IPS DF 4.7 (cell line): Measurements from ENCODE around the gene DIAPH3.
A peak's percentile ranks its signal among the peaks of the same experiment; 100 is the strongest.

Experiments used
- DNase-seq: peaks from one replicate; pipeline ENCODE4 v3.0.0-alpha.2; 2013; ENCODE audit warnings: low spot score; ENCODE audit errors: extremely low read depth

DIAPH3 gene

DNA sequence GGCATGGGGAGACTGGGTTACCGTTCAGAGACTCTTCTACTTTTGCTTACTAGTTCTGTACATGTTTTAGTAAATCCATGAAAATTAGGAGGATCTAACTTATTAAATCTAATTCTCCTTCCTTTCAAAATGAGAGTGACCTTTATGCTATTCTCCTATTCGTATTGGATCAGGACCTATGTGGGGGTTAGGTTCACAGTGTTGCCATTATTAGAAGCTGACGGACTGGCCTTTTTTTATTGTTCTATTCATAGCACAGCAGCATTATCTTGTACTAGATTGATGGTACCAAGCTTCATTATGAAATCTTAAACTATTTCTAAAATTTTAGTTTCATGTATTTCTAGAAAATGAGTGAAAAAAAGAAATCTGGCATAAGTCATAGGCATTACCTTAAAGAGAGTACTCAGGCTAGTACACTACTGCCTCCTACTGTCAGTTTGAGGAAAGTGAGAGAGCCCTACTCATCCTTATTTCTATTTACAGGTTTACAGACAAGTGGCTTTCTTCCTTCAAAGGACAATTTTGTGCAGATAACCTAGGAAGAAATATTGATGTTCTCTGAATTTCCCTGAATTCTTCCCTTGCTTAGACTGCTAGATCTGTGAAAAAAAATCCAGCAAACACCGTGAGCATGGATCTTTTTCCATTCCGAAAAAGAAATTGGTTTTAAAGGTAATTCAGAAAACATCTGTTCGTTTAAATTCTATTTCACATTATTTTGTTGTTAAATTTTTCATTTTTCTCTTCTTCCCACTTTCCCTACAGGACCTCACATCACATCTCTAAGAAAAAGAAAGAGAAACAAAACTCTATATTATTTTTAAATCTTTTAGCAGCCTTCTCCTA lies 485.5 kb downstream of the DIAPH3 start:
- DNase-seq = no peak

DNA sequence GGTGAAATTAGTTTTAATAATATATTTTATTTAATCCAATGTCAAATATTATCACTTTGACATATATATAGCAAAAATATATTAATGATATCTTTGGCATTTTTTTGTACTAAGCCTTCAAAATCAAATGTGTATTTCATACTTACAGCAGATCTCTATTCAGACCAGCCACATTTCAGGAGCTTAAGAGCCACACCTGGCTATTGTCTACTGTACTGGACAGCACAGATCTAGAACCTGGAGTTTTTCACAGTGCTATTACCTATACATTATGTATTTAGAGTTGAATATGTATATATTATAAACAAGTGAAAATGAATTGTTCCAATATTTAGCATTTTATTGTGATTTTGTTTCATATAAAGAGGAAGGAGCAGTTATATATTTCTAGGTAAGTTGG lies 486.3 kb downstream of the DIAPH3 start:
- DNase-seq = no peak

DNA sequence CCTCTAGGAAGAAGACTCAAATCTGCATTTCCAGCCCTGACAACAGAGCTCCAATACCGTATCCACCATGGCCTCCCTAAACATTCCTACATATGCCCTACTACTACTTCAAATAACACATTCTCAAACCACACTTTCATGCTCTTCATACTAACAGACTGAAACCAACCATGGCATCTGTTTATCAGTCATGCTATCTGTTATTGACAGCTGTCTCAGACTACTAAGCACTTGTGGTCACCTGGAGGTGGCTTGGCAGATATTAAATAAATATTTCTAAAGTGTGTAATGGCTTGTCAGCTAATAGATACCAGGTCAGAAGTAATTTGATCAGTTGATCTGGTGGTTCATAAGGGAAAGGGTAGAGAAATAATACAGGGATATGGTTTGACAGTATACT lies 489.1 kb downstream of the DIAPH3 start:
- DNase-seq = no peak

DNA sequence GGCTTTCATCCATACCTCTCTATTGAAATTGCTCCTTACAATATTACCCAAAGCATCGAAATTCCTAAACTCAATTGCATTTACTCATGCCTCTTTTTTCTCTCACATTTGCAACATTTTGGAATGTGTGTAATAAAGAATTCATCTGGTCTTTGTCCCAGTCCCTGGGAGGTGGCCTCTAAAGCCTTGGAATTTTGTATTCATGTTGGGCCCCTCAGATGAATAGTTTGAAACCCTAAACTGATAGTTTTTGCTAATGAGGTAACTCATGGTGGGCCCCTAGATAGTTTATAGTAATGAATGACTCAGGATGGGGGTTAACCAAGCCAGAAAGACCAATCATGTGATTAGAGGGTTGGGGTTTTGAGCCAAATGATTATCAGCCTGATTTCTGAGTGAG lies 490.4 kb downstream of the DIAPH3 start:
- DNase-seq = no peak

DNA sequence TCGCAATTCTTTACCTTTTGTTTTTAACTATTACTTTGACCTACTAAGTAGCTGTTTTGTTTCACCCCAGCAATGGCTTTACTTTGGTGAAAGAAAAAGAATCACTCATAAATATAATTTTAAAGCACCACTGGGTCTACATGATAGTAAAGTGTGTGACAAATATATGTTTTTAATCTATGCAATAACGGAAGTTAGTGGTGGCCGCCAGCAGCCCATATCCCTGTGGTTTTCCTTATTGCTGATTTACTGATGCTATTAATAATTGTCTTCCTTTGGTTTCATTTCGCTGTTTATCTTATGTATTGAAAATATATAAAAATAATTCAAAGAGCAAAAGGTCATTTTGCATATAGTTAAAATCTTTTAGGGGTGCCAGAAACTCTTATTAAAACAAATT lies 491.3 kb downstream of the DIAPH3 start:
- DNase-seq = no peak

DNA sequence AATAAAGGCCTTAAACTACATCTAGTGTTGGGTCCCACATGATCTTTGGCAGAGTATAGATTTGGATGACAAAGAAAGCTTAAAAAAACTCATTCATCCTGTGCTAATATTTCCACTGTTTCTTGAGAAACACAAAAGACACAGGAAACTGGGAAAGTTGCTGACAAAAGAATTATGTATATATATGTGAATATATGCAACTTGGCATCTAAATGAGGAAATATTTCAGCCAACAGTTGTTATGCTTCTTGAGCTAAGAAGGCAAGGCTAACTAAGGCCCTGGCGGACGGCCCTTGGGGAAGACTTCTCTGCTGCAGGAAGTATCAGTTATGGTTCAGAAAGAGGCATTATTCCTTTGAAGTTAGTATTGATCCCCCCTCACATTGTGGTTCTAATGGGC lies 491.8 kb downstream of the DIAPH3 start:
- no peak for DNase-seq

DNA sequence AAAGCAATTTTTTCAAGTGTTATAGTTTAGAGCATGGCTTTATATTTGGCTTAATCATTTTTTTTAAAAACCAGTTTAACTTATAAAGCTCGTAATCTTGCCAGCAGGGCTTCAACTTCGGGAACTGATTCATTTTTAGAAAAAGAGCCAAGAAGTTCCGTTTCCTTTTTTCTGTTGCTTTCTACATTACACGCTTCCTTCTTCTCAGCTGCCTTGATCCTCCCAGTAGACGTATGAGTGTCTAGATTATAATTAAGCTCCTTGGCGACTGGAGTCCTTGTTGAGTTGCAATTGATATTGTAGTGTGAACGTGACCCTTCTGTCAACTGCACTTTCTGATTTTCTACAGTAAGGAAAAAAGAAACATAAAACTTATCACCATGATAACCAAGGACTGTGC lies 497.2 kb downstream of the DIAPH3 start:
- DNase-seq = no peak

DNA sequence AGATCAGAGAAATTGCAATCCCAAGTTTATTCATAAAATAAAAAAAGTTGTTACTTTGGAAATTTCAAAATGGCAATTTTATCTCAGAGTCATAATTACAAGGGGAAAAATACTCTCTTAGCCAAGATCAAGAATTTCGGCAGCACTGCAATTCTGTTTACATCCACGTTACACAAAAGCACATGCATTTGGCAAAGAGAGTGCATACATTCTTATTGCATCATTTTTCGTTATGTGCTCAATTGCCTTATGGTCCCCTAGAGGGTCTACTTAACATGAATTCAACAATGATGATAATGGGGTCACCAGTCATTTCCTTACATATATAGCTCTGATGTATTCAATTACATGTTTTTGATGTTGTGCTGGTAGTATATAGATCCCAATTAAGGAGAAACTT lies 498.0 kb downstream of the DIAPH3 start:
- DNase-seq = no peak

DNA sequence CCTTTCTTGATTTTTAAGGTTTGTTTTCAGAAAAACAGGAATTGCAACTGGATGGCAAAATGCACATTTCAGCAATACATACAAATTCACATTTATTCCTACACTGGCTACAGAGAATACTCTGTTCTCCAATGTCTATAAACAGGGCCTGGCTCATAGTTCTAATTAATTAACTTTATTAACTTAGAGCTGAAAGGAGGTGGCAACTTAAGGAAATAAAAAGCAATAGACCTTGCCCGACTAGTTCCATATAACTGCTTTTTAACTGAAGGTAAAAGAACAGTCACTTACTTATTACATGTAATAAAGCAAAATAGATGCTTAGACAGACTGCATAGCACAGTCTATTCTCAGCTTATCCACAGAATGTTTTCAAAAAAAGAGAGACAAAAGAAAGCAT lies 498.5 kb downstream of the DIAPH3 start:
- DNase-seq = no peak

DNA sequence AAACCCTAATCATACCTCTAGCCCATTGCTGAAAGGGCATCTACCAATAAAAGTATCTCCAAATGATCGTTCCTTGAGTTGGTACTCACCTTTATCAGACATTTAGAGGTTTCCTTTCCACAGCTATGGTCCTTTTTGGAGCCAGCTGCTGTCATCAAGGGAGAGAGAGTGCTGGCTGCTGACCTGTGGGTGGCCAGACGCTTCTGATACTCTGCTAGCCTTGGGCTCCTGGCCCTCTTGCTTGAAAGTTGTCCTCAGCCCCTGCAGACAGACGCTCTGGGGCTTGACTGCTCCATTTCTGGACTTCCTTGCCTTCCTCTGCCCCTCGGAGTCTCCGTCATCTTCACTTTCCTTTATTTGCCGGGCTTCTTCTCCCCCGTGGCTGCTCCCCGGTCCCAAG lies 499.1 kb downstream of the DIAPH3 start:
- no peak for DNase-seq

DNA sequence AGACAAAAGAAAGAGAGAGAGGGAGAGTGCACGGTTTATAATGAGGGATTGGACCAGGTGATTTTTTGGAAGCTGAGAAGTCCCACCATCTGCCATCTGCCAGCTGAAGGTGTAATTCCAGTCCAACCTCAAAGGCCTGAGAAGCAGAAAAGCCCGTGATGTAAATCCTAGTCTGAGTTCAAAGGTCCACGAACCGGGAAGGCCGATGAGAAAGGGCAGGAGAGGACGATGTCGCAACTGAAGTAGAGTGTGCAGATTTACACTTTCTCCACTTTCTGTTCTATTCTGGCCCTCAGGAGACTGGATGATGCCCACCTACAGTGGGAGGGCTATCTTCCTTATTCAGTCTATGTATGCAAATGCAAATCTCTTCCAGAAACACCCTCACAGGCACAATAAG lies 500.0 kb downstream of the DIAPH3 start:
- no peak for DNase-seq

DNA sequence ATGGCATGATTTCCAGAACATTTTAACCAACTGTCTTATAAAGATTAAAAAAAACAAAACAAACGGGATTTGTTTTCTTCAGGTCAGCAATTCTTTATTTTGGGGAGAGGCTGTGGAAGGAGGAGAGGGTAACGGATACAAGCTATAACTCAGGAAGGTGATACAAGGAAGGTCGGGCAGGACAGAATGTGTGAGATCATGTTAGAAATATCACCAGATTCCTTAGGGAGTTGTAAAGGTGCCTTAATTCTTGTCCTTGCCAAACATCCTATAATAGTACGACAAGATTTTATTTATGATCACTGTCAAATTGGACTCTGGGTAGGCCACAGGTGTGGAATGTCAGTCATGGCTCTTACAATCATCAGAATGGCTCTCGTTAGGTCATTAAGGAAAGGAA lies 503.1 kb downstream of the DIAPH3 start:
- DNase-seq = no peak

DNA sequence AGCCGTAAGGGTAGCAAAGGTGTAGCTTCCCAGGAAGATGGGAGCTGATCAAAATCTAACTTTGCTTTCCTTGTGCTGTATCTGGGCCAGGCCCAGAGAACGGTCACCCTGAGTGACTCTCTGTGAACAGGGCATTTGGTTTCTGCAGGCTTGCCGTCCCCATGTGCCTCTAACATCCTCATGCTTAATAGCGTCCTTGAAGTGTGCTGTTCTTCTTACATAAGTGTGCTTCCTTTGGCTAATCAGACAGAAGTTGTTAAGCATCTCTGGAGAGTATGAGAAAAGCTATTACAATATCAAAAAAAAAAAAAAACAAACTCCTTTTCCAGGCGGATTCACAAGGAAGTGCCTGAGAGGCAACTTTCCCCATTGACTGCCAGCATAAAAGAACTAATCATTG lies 503.7 kb downstream of the DIAPH3 start:
- no peak for DNase-seq

DNA sequence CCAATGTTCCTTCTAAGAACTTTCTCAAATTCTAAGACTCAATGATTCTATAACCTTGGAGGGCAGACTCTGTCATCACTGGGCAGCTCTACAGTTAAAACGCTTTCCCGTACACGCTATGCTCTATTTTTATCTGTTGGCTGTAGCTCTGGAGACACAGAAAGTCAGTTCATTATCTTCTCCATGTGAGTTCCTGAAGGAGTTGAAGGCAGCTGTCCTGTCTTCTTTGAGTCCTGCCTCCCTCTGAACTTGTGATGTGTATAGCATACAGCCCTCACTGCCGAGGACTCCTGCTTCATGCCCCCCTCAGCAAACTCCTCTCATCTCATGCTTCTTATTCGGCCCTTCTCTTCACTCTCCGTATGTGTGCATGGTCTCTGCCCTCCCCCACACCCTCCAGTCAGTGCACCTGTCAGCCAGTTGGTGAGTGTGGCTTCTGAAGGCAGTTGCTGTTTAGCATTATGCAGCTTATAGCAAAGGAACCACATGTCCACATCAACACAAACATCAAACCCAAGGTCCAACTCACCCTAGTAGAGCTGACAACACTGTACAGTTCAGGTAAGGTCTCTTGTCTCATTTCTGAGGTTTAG lies 504.9 kb downstream of the DIAPH3 start:
- DNase-seq = no peak

DNA sequence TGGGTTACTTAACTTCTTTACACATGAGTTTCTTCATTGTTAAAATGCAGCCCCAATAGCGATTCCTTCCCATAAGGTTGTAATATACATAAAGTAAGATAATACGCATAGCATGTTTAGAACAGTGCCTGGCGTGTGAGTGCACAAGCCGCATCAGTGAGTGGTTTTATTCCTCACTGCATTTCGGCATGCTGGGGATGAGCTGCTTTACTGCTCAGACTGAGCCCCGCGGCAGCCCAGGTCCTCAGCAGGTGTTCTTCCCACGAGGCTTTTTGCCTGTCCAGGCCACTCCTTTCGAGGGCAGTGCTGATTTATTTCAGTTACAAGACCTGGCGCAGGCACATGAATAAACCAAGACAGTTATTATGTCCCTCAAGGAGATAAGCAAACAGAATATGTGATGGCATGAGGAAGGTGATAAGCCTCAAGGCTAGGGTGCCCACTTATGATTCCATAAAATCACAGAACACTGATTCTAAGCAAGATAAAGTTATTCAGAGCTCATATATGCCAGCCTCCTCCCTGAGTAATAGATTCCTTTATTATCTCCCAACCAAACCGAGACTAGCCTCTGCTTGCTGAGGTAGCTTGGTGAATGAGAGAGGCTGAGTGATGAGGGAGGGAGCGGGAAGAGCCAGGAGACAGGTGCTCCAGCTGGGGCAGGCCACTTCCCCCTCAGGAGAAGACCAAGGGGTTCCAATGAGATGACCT lies 505.5 kb downstream of the DIAPH3 start:
- no peak for DNase-seq

DNA sequence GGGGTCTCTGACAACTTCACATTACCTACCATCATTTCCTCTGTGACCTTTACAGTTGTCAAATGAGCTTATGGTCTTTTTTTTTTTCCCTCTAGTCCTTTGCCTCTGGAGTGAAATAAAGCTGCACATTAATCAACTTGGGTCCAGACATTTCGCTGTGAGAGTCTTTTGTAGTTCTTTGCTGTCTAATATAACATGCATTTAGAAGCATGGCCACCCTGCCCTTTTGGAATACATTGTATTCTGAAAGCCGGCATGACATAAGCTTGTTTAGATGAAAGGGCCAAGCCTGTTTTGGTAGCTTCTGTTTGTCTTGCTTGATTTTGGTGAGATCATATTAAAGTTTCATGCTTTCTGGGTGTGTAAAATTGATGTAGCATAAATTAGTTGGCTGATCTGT lies 509.8 kb downstream of the DIAPH3 start:
- no peak for DNase-seq

DNA sequence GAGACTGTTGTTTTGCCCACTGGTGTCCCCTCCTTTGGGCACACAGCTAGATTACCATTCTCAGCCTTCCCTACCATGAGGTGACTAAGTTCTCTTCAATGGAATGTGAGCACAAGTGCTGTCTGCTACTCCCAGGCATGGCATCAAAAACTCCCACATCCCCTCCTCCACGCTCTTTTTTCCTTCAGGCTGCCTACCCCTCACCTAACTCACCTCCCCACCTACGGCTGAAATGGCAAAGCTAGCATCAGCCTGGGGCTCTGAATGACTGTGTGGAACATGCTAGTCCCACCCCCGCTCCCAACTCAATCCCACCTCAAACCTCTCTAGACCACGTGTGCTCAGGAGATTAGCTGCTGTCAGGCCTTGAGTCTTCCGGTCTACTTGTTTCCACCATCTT lies 512.2 kb downstream of the DIAPH3 start:
- DNase-seq = no peak

DNA sequence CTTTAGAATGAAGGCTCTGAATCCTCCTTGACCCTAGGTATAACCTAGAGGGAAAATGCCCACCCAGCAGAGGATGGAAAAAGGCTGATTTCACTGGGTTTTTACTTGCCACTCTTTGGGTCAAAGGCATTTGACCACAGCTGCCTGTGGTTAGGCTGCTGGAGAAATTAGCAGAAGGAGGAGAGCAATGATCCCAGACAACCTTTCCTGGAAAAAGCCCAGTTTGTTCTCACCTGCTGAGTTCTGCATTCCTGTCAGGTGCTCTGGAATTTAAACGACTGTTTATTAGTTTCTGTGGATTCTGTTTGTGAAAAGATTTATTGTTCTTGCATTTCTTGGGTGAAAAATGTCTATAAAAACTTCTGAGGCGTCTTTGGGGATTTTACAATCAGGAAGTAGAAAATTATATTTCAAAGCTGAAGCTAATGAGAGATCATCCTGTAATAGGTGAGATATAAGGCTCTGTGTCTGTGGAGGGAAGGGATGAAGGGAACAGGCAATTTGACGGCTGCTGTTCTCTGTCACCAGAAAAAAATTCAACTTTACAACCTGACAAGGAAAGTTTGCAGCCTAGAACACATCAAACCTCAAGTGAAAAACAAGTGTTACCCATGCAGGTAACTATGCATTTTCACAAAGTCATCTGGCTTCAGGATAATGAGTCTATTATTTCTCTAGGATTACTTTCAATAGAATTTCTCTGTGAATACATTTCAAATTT lies 519.7 kb downstream of the DIAPH3 start:
- DNase-seq = no peak

DNA sequence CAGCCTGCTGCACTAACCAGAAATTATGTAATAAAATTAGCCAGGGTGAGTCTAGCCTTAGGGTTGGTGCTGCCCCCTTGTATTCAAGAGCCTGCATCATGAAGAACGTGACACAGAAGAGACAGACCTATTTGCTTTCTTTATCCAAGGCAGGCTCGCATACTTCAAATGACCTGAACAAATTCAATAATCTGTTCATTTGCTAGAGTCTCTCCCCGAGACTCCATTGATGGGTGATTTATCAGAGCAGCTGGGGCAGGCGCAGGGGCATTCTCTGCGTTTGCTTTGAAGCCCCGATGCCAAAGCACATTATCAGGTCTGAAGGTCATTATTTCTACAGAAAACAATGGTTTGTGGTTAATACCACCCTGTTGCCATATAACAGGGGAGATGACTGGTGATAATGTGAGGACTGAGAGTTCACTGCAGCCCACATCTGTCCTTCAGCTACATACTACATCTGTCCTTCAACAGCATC lies 520.3 kb downstream of the DIAPH3 start:
- no peak for DNase-seq

DNA sequence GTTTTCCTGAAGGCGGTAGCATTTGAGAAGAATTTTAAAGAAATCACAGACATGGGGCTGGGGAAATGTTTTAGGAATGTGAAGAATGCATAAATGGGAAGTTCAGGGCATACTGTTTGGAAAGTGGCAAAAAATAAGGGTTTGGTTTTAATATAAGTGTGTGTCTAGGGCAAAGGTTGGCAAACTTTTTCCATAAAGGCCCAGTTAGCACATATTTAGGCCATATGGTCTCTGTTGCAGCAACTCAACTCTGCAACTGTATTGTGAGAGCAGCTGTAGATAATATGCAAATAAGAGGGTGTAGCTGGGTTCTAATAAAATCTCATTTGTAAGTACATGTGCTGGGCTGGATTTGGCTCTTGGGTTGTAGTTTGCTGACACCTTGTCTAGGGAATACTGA lies 521.9 kb downstream of the DIAPH3 start:
- no peak for DNase-seq

DNA sequence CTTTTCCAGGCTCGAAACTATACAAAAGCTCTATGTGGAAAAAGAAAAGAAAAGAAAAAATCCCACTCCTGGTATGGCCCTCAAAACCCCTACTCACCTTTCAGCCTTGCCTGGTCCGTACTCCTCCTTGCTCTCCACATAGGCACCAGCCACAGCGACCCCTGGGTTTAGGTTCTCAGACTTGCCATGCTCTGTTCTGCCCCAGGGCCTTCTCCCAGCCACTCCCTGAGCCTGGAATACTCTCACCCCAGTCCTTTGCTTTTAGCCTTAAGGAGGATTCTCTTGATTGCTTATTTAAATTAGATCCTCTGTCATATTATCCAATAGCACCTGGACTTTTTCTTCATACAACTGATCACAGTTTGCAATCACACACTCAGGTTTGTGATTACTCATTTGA lies 522.5 kb downstream of the DIAPH3 start:
- peak; percentile 36 for DNase-seq

DNA sequence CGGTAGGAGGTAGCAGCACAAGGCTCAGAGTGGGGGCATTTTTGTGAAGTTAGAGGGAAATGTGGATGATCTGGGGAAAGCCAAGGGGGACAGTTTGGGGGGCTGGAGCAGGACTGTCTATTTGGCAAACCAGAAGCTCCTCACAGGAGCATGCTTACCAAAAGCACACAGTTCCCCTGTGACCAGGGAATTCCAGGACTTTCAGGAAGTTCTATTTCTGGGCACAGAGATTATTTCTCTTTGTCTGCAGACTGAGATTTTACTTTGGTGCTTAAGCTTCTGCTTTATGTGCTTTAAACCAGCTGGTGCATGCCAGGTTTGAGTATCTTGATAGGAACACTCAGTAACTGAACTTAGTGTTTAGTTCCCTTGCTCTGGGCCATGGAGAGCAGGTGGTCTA lies 525.3 kb downstream of the DIAPH3 start:
- no peak for DNase-seq
